Neural progenitor cell (in vitro differentiated cells): ENCODE measurements around the gene CENPB. TPM values are rescaled to one million over a fixed set of nuclear protein-coding genes. Genes with fewer than 3 reads are reported as not detected.

Experiments used
- DNase-seq: peaks from one replicate; pipeline ENCODE4 v3.0.0-alpha.2; 2016; ENCODE audit warnings: low spot score
- H2AFZ ChIP-seq: fragments of 200-600 bp; sonication (generic); replicated peaks from 2 replicates; pipeline ENCODE4 v1.6.1; 2016; ENCODE audit warnings: antibody characterized with exemption
- H3F3A ChIP-seq: fragments of 200-600 bp; sonication (generic); 2 replicates; pipeline ENCODE4 v1.6.1; 2016; ENCODE audit warnings: antibody characterized with exemption, low read depth
- H3K27ac ChIP-seq: fragments of 200-600 bp; sonication (generic); 2 replicates; pipeline ENCODE4 v1.5.1; 2016; ENCODE audit warnings: mild to moderate bottlenecking
- H3K27me3 ChIP-seq: fragments of 200-600 bp; sonication (generic); 2 replicates; pipeline ENCODE4 v1.6.1; 2016; ENCODE audit warnings: mild to moderate bottlenecking, moderate library complexity
- H3K36me3 ChIP-seq: fragments of 200-600 bp; sonication (generic); 2 replicates; pipeline ENCODE4 v1.5.1; 2016
- H3K4me1 ChIP-seq: fragments of 200-600 bp; sonication (generic); 2 replicates; pipeline ENCODE4 v1.6.1; 2016; ENCODE audit warnings: mixed run types
- H3K4me2 ChIP-seq: fragments of 200-600 bp; sonication (generic); 2 replicates; pipeline ENCODE4 v1.6.1; 2016
- H3K4me3 ChIP-seq: fragments of 200-600 bp; sonication (generic); 2 replicates; pipeline ENCODE4 v1.5.1; 2016
- H3K79me2 ChIP-seq: fragments of 200-600 bp; sonication (generic); 2 replicates; pipeline ENCODE4 v1.6.1; 2016; ENCODE audit warnings: low read depth
- H3K9ac ChIP-seq: fragments of 200-600 bp; sonication (generic); 2 replicates; pipeline ENCODE4 v1.6.1; 2016
- H3K9me3 ChIP-seq: fragments of 200-600 bp; sonication (generic); 2 replicates; pipeline ENCODE4 v1.5.1; 2016; ENCODE audit warnings: low read depth
- H4K20me1 ChIP-seq: fragments of 200-600 bp; sonication (generic); 2 replicates; pipeline ENCODE4 v1.6.1; 2016; ENCODE audit warnings: low read depth
- H3K27ac Mint-ChIP-seq: 3 replicates; pipeline ENCODE4 v1.8.0; 2021; ENCODE audit warnings: mixed read lengths
- H3K27me3 Mint-ChIP-seq: 2 replicates; pipeline ENCODE4 v1.8.0; 2022; ENCODE audit warnings: low read depth, mild to moderate bottlenecking, inconsistent platforms, moderate library complexity, mixed read lengths; ENCODE audit not compliant: insufficient read depth
- H3K36me3 Mint-ChIP-seq: 3 replicates; pipeline ENCODE4 v1.8.0; 2021; ENCODE audit warnings: mixed read lengths
- H3K4me1 Mint-ChIP-seq: 3 replicates; pipeline ENCODE4 v1.8.0; 2021; ENCODE audit warnings: mixed read lengths
- H3K4me3 Mint-ChIP-seq: 3 replicates; pipeline ENCODE4 v1.8.0; 2021; ENCODE audit warnings: mild to moderate bottlenecking, moderate library complexity, mixed read lengths
- H3K9me3 Mint-ChIP-seq: 3 replicates; pipeline ENCODE4 v1.8.0; 2020; ENCODE audit warnings: mixed read lengths
- EZH2 ChIP-seq: fragments of 200-600 bp; sonication (generic); IDR thresholded peaks from 2 replicates; pipeline ENCODE4 v1.6.1; 2017; ENCODE audit warnings: antibody characterized with exemption, mild to moderate bottlenecking, moderate library complexity
- EZH2phosphoT487 ChIP-seq: fragments of 200-600 bp; sonication (generic); IDR thresholded peaks from 2 replicates; pipeline ENCODE4 v1.6.1; 2017; ENCODE audit warnings: antibody characterized with exemption
- total RNA-seq: library from RNA; depleted of rRNA; stranded (reverse); fragments of >200 nt; gene quantifications from 2 replicates; pipeline ENCODE4 v1.2.3, GENCODE V29; 2015; ENCODE audit warnings: low replicate concordance
- TF ChIP-seq, protein P1 (sequence below): fragments of 200-600 bp; sonication (generic); IDR thresholded peaks from 2 replicates; pipeline ENCODE4 v1.5.1; 2017; ENCODE audit warnings: antibody characterized with exemption, mild to moderate bottlenecking

CENPB gene
- total RNA-seq, 1 donor from 2014 or later: 5.0 TPM

DNA sequence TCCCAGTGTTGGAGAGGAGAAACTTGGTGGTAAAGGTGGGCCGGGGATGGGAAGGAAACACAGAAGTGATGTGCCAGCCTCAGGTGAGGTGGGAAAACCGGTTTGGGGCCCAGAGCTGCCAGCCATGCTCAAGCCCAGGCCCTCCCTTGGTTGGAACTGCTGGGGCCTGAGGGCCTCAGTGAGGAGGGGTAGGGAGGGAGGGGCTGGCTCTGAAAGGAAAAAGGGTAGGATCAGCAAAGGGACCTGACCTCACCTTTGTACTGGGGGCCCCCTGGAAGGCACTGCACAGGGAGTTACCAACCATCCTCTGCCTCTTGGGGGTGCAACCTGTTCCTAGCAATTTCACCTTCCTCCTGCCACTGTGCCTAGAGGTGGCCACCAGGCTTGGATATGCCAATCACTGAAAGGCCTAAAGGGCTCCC, 3.5 kb downstream of the CENPB start:
- no peaks in the 10 kb centered on the region for H3K9me3 ChIP-seq
- no peak for DNase-seq
- H3K27me3 Mint-ChIP-seq: peaks cover 27% of the 10 kb centered on the region
- peaks cover 9% of the 10 kb centered on the region for H3K36me3 Mint-ChIP-seq
- H3K9me3 Mint-ChIP-seq: no peaks in the 10 kb centered on the region
- H3F3A ChIP-seq: peaks cover 22% of the 10 kb centered on the region
- H2AFZ ChIP-seq: no peak overlapping the region
- no peak overlapping the region for H3K27ac Mint-ChIP-seq
- H3K79me2 ChIP-seq: peaks cover 21% of the 10 kb centered on the region
- H3K4me3 Mint-ChIP-seq: peak overlapping the region; percentile 43
- H3K9ac ChIP-seq: no peak overlapping the region
- TF ChIP-seq EZH2 (no peak), EZH2phosphoT487 (no peak)
- TF ChIP-seq, protein P1, sequence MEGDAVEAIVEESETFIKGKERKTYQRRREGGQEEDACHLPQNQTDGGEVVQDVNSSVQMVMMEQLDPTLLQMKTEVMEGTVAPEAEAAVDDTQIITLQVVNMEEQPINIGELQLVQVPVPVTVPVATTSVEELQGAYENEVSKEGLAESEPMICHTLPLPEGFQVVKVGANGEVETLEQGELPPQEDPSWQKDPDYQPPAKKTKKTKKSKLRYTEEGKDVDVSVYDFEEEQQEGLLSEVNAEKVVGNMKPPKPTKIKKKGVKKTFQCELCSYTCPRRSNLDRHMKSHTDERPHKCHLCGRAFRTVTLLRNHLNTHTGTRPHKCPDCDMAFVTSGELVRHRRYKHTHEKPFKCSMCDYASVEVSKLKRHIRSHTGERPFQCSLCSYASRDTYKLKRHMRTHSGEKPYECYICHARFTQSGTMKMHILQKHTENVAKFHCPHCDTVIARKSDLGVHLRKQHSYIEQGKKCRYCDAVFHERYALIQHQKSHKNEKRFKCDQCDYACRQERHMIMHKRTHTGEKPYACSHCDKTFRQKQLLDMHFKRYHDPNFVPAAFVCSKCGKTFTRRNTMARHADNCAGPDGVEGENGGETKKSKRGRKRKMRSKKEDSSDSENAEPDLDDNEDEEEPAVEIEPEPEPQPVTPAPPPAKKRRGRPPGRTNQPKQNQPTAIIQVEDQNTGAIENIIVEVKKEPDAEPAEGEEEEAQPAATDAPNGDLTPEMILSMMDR: no peak
- no peak overlapping the region for H3K27ac ChIP-seq
- peaks cover 36% of the 10 kb centered on the region for H4K20me1 ChIP-seq
- H3K4me1 ChIP-seq: peaks cover 8% of the 10 kb centered on the region
- no peaks in the 10 kb centered on the region for H3K36me3 ChIP-seq
- H3K4me1 Mint-ChIP-seq: peaks cover 29% of the 10 kb centered on the region
- H3K27me3 ChIP-seq: peaks cover 53% of the 10 kb centered on the region
- H3K4me2 ChIP-seq: no peak overlapping the region
- H3K4me3 ChIP-seq: no peak overlapping the region

GRCh38 chr20:3782597-3782996, 3.9 kb downstream of the CENPB start:
- Histone ChIP-seq H3K4me1 (peaks cover 8% of the 10 kb centered on the region), H3K9me3 (no peaks in the 10 kb centered on the region), H3K36me3 (no peaks in the 10 kb centered on the region), H3K9ac (no peak overlapping the region), H4K20me1 (peaks cover 36% of the 10 kb centered on the region), H3K4me2 (no peak overlapping the region), H3K4me3 (no peak overlapping the region), H3K27me3 (peaks cover 53% of the 10 kb centered on the region), H3K79me2 (peaks cover 21% of the 10 kb centered on the region), H2AFZ (no peak overlapping the region), H3F3A (peaks cover 27% of the 10 kb centered on the region), H3K27ac (no peak overlapping the region)
- peaks cover 27% of the 10 kb centered on the region for H3K27me3 Mint-ChIP-seq
- no peaks in the 10 kb centered on the region for H3K9me3 Mint-ChIP-seq
- no peak overlapping the region for H3K27ac Mint-ChIP-seq
- DNase-seq: no peak
- peaks cover 29% of the 10 kb centered on the region for H3K4me1 Mint-ChIP-seq
- TF ChIP-seq EZH2phosphoT487 (no peak), EZH2 (no peak)
- TF ChIP-seq, protein P1: no peak
- peak overlapping the region; percentile 43 for H3K4me3 Mint-ChIP-seq
- H3K36me3 Mint-ChIP-seq: peaks cover 9% of the 10 kb centered on the region

DNA sequence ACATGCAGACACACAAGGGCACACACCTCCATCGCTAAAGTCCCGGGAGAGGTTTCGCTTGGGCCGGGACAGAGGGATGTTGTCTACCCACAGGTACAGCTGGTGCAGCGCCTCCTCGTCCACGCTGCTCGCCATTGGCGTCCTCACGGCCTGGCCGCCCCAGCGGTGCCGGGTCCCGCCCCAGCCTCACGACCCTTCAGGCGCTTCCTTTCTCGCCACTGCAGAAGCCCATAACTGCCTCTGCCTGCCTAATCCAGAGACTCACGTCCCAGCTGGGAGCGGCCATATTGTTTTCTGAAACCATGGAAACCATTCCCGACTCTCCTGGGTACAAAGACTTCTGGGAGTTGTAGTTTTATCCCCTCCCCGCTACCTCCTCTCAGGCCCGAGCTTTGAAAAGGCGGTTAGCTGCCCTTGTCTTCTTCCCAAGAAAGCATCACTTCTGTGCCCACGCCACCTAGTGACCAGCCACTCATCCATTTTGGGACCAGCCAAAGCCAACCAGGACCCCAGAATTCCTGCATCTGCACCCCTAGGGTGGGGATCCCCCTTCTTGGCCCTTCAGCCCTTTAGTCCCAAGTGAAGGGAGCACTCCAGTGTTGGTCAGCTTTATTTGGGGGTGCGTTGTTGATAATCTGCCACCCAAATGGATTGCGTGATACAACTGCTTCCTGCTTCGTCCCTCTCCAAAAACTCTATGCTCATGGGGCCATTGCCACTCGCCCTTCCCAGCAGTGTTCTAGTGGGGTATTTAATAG, 5.2 kb downstream of the CENPB start, which contains the start of gene SPEF1:
Gene SPEF1, minus strand, starts transcription at position 296 of the 758 bp plus-strand sequence. Its CDS starts 161 bp downstream, at position 135.
- H3K27me3 Mint-ChIP-seq: peaks cover 34% of the 10 kb centered on the region
- peaks cover 3% of the 10 kb centered on the region for H3K9me3 Mint-ChIP-seq
- H3F3A ChIP-seq: peaks cover 32% of the 10 kb centered on the region
- H3K79me2 ChIP-seq: peaks cover 21% of the 10 kb centered on the region
- H3K27me3 ChIP-seq: peaks cover 58% of the 10 kb centered on the region
- H3K9ac ChIP-seq: no peak within 1 kb of the TSS
- peak within 1 kb of the TSS; percentile 85 for H3K4me2 ChIP-seq
- no peak for TF ChIP-seq EZH2phosphoT487
- TF ChIP-seq EZH2: no peak
- TF ChIP-seq, protein P1: peak; percentile 61
- peak within 1 kb of the TSS; percentile 42 for H3K27ac Mint-ChIP-seq
- H3K4me3 Mint-ChIP-seq: peak within 1 kb of the TSS; percentile 81
- H3K4me1 ChIP-seq: peaks cover 8% of the 10 kb centered on the region
- DNase-seq: peak; percentile 97
- no peaks in the 10 kb centered on the region for H3K9me3 ChIP-seq
- H3K36me3 ChIP-seq: no peaks in the 10 kb centered on the region
- H3K4me3 ChIP-seq: peak within 1 kb of the TSS; percentile 42
- H3K4me1 Mint-ChIP-seq: peaks cover 34% of the 10 kb centered on the region
- peaks cover 9% of the 10 kb centered on the region for H3K36me3 Mint-ChIP-seq
- peak within 1 kb of the TSS; percentile 39 for H2AFZ ChIP-seq
- H3K27ac ChIP-seq: no peak within 1 kb of the TSS
- H4K20me1 ChIP-seq: peaks cover 36% of the 10 kb centered on the region
